OCI-LY3 (cell line): ENCODE data around the gene PTPRM.

ENCODE experiments used
- EZH2phosphoT487 ChIP-seq: fragments of 200-600 bp; shearing (Covaris generic); IDR thresholded peaks from 2 replicates; pipeline ENCODE4 v1.6.1; 2018; ENCODE audit warnings: antibody characterized with exemption, mixed run types, low read depth
- TF ChIP-seq, protein P1 (sequence below): fragments of 200-600, 300-600 bp; sonication (generic); IDR thresholded peaks from 2 replicates; pipeline ENCODE4 v1.5.1; 2014; ENCODE audit warnings: antibody characterized with exemption, low read length, low read depth

DNA sequence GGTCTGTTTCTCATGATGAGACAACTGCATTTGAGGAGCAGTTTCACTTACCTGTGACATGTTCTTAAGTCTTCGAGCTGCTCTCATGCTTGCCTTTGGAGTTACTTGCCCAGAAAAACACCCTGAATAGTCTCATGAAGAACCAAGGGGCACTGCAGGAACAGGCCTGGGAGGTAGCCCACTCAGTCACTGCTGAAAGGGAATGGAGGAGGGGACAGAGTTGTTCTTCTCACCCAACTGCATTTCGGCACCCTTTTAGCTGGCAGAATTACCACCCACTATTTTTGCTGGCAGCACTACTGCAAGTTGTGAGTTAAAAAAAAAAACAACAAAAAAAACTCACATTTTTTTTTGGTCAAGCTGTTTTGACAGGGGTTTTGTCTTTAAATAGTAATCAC, 181.9 kb downstream of the PTPRM start:
- TF ChIP-seq, protein P1, sequence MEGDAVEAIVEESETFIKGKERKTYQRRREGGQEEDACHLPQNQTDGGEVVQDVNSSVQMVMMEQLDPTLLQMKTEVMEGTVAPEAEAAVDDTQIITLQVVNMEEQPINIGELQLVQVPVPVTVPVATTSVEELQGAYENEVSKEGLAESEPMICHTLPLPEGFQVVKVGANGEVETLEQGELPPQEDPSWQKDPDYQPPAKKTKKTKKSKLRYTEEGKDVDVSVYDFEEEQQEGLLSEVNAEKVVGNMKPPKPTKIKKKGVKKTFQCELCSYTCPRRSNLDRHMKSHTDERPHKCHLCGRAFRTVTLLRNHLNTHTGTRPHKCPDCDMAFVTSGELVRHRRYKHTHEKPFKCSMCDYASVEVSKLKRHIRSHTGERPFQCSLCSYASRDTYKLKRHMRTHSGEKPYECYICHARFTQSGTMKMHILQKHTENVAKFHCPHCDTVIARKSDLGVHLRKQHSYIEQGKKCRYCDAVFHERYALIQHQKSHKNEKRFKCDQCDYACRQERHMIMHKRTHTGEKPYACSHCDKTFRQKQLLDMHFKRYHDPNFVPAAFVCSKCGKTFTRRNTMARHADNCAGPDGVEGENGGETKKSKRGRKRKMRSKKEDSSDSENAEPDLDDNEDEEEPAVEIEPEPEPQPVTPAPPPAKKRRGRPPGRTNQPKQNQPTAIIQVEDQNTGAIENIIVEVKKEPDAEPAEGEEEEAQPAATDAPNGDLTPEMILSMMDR = no peak
- no peak for TF ChIP-seq EZH2phosphoT487
